ENCODE data around the gene CEACAM19. TPM values are rescaled to one million over a fixed set of nuclear protein-coding genes. Genes with fewer than 3 reads are reported as not detected.

The CEACAM19 gene
- total and polyA plus RNA-seq, 10 of the 15 experiments (the other 5 are each of a cell fraction or from before 2014, with no cell fraction given) = 0.13 to 0.31 (median 0.17) TPM; not detected in 4

DNA sequence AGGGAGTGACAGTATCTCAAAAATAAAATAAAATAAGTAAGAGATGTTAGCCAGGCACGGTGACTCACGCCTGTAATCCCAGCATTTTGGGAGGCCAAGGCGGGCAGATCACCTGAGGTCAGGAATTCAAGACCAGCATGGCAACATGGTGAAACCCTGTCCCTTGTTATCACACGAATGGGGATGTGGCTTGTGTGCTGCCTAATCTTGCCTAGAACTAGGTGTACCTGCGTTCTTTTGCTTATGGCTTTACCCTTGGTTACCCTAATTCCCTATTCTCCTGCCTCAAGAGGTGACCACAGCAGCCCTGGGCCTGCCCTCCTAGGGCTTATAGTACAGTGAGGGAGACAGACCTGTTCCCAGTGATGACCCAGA lies 33.9 kb upstream of the CEACAM19 start:
- in situ Hi-C loops (cut with MboI) (no loop called here), intact Hi-C loops (cut with micrococcal nuclease; ENCODE audit: unreplicated experiment) (no loop called here)
- DNase-seq (ENCODE audit: low read depth, low spot score) (no peak), FAIRE-seq (no peak), ATAC-seq (no peak)
- Histone ChIP-seq H3K36me3 (ENCODE audit: control insufficient read depth in 2 of 2, insufficient read depth in 2 of 2, low read length in 1 of 2) (no peaks in the 10 kb centered on the region), H3K79me2 (ENCODE audit: control insufficient read depth, insufficient read depth, low read length) (no peaks in the 10 kb centered on the region), H3K27ac (ENCODE audit: control insufficient read depth, insufficient read depth) (no peak overlapping the region), H3K4me3 (no peak overlapping the region), H3K9ac (ENCODE audit: control insufficient read depth, insufficient read depth, low read length) (no peak overlapping the region), H3K27me3 (replicated peaks in 1 of 2; ENCODE audit: control insufficient read depth in 2 of 2, insufficient read depth in 2 of 2, low read length in 1 of 2) (no peaks in the 10 kb centered on the region), H4K20me1 (ENCODE audit: control insufficient read depth, insufficient read depth) (no peaks in the 10 kb centered on the region), H2AFZ (ENCODE audit: control insufficient read depth, low read depth, low read length) (no peak overlapping the region), H3K9me3 (replicated peaks; ENCODE audit: control insufficient read depth, insufficient read depth, low read length) (no peaks in the 10 kb centered on the region), H3K4me1 (ENCODE audit: control insufficient read depth, insufficient read depth, low read length) (no peaks in the 10 kb centered on the region), H3K4me2 (ENCODE audit: control insufficient read depth, insufficient read depth) (no peak overlapping the region)
- CTCF ChIA-PET = interaction anchor here (2.5 kb wide), 1 partner anchor 17 kb away, joined by 6 read pairs; no protein-coding TSS in a partner anchor
- SMC1A ChIA-PET (ENCODE audit: uncharacterized antibody, unreplicated experiment) = no interaction called here
- POLR2A ChIA-PET = interaction anchor here (0.6 kb wide), 1 partner anchor 345 kb away, joined by 3 read pairs; no protein-coding TSS in a partner anchor
- TF ChIP-seq ATF7 (IDR thresholded peaks at IDR 0.05; ENCODE audit: low read depth) (no peak), HDAC6 (IDR thresholded peaks at IDR 0.05; ENCODE audit: unreplicated experiment) (no peak), MTA3 (IDR thresholded peaks at IDR 0.05; ENCODE audit: borderline replicate concordance, low read length) (no peak), E2F8 (IDR thresholded peaks at IDR 0.05; ENCODE audit: low read depth, partially characterized antibody) (no peak), SREBF2 (IDR thresholded peaks at IDR 0.05; ENCODE audit: low read length) (no peak), TCF12 (IDR thresholded peaks at IDR 0.05; ENCODE audit: low read depth, low read length) (no peak), RBBP5 (conservative IDR thresholded peaks at IDR 0.05) (no peak), HCFC1 (IDR thresholded peaks at IDR 0.05; ENCODE audit: low read length) (no peak), LARP7 (IDR thresholded peaks at IDR 0.05) (no peak)
- TF ChIP-seq, protein P1, sequence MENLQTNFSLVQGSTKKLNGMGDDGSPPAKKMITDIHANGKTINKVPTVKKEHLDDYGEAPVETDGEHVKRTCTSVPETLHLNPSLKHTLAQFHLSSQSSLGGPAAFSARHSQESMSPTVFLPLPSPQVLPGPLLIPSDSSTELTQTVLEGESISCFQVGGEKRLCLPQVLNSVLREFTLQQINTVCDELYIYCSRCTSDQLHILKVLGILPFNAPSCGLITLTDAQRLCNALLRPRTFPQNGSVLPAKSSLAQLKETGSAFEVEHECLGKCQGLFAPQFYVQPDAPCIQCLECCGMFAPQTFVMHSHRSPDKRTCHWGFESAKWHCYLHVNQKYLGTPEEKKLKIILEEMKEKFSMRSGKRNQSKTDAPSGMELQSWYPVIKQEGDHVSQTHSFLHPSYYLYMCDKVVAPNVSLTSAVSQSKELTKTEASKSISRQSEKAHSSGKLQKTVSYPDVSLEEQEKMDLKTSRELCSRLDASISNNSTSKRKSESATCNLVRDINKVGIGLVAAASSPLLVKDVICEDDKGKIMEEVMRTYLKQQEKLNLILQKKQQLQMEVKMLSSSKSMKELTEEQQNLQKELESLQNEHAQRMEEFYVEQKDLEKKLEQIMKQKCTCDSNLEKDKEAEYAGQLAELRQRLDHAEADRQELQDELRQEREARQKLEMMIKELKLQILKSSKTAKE (IDR thresholded peaks at IDR 0.05; ENCODE audit: low read depth, poor library complexity, severe bottlenecking) = no peak
- WGBS (ENCODE audit: insufficient coverage, insufficient replicate concordance, low lambda C conversion rate, missing lambda C conversion rate) = 31% methylated on average over 5 of the region's 5 CpGs
- no TSS peak for BruUV-seq (replicated peaks)
- RAD21 ChIA-PET (ENCODE audit: unreplicated experiment) = no interaction called here
